Measurements from ENCODE around the gene EPGN. TPM values are rescaled to one million over a fixed set of nuclear protein-coding genes. Genes with fewer than 3 reads are reported as not detected.

The EPGN gene
- total and polyA plus RNA-seq, 5 donors from 2014 or later = 0.54 TPM; not detected in 4

- Mint-ChIP-seq H3K27ac (no peak overlapping the region), H3K27me3 (peaks cover 10% of the 10 kb centered on the region), H3K4me3 (no peak overlapping the region), H3K9me3 (peaks cover 0 to 24% (median 9%) of the 10 kb centered on the region in 7 donors), H3K4me1 (no peaks in the 10 kb centered on the region), H3K36me3 (no peaks in the 10 kb centered on the region)
- Histone ChIP-seq H3K4me1 (ENCODE audit: control insufficient read depth, insufficient read depth, low read length, poor library complexity, severe bottlenecking) (no peaks in the 10 kb centered on the region), H3K9me3 (ENCODE audit: control insufficient read depth in 2 of 2, low read length in 2 of 2) (peaks cover 6 to 12% of the 10 kb centered on the region in 2 experiments), H3K27me3 (ENCODE audit: control insufficient read depth, insufficient read depth, low read length) (no peaks in the 10 kb centered on the region), H3K27ac (ENCODE audit: insufficient read depth, low read length, poor library complexity, severe bottlenecking) (no peak overlapping the region), H3K4me3 (ENCODE audit: low read depth, low read length) (no peak overlapping the region), H3K36me3 (ENCODE audit: control insufficient read depth, insufficient read depth, low read length) (no peaks in the 10 kb centered on the region)
- DNase-seq = no peak
- no peak for ATAC-seq (ENCODE audit: low read depth in 2 of 2)
Measured at GRCh38 chr4:74344031-74344430, 35.8 kb downstream of the EPGN start.

- DNase-seq = no peak
- no peaks in the 10 kb centered on the region for H3K9me3 ChIP-seq (ENCODE audit: control insufficient read depth in 2 of 2, low read length in 2 of 2)
- H3K27me3 Mint-ChIP-seq = no peaks in the 10 kb centered on the region
- no peaks in the 10 kb centered on the region for H3K4me1 ChIP-seq (ENCODE audit: control insufficient read depth, insufficient read depth, low read length, poor library complexity, severe bottlenecking)
- no peak overlapping the region for H3K4me3 ChIP-seq (ENCODE audit: low read depth, low read length)
- no peaks in the 10 kb centered on the region for H3K36me3 Mint-ChIP-seq
- no peak for ATAC-seq (ENCODE audit: low read depth in 2 of 2)
- peaks cover 0 to 2% (median 0%) of the 10 kb centered on the region in 7 donors for H3K9me3 Mint-ChIP-seq
- no peak overlapping the region for H3K4me3 Mint-ChIP-seq
- no peak overlapping the region for H3K27ac ChIP-seq (ENCODE audit: insufficient read depth, low read length, poor library complexity, severe bottlenecking)
- no peaks in the 10 kb centered on the region for H3K36me3 ChIP-seq (ENCODE audit: control insufficient read depth, insufficient read depth, low read length)
- no peak overlapping the region for H3K27ac Mint-ChIP-seq
- no peaks in the 10 kb centered on the region for H3K27me3 ChIP-seq (ENCODE audit: control insufficient read depth, insufficient read depth, low read length)
- H3K4me1 Mint-ChIP-seq = no peaks in the 10 kb centered on the region
Measured at GRCh38 chr4:74353858-74354257, 45.6 kb downstream of the EPGN start.

GRCh38 chr4:74357965-74358364 is 49.7 kb downstream of the EPGN start:
- Histone ChIP-seq H3K27me3 (ENCODE audit: control insufficient read depth, insufficient read depth, low read length) (no peaks in the 10 kb centered on the region), H3K9me3 (ENCODE audit: control insufficient read depth in 2 of 2, low read length in 2 of 2) (no peaks in the 10 kb centered on the region), H3K36me3 (ENCODE audit: control insufficient read depth, insufficient read depth, low read length) (no peaks in the 10 kb centered on the region), H3K4me3 (ENCODE audit: low read depth, low read length) (no peak overlapping the region), H3K27ac (ENCODE audit: insufficient read depth, low read length, poor library complexity, severe bottlenecking) (no peak overlapping the region), H3K4me1 (ENCODE audit: control insufficient read depth, insufficient read depth, low read length, poor library complexity, severe bottlenecking) (no peaks in the 10 kb centered on the region)
- Mint-ChIP-seq H3K27me3 (peaks cover 4% of the 10 kb centered on the region), H3K27ac (no peak overlapping the region), H3K9me3 (peaks cover 0 to 3% (median 0%) of the 10 kb centered on the region in 7 donors), H3K4me3 (no peak overlapping the region), H3K4me1 (no peaks in the 10 kb centered on the region), H3K36me3 (no peaks in the 10 kb centered on the region)
- DNase-seq = no peak
- no peak for ATAC-seq (ENCODE audit: low read depth in 2 of 2)

- no peak overlapping the region for H3K4me3 Mint-ChIP-seq
- peaks cover 30% of the 10 kb centered on the region for H3K27me3 Mint-ChIP-seq
- Histone ChIP-seq H3K9me3 (ENCODE audit: control insufficient read depth in 2 of 2, low read length in 2 of 2) (no peaks in the 10 kb centered on the region), H3K4me1 (ENCODE audit: control insufficient read depth, insufficient read depth, low read length, poor library complexity, severe bottlenecking) (no peaks in the 10 kb centered on the region), H3K27me3 (ENCODE audit: control insufficient read depth, insufficient read depth, low read length) (peaks cover 14% of the 10 kb centered on the region), H3K4me3 (ENCODE audit: low read depth, low read length) (no peak overlapping the region), H3K27ac (ENCODE audit: insufficient read depth, low read length, poor library complexity, severe bottlenecking) (no peak overlapping the region), H3K36me3 (ENCODE audit: control insufficient read depth, insufficient read depth, low read length) (no peaks in the 10 kb centered on the region)
- H3K27ac Mint-ChIP-seq = no peak overlapping the region
- DNase-seq = no peak
- H3K4me1 Mint-ChIP-seq = peaks cover under 1 to 11% (median 8%) of the 10 kb centered on the region in 4 donors
- no peak for ATAC-seq (ENCODE audit: low read depth in 2 of 2)
- no peaks in the 10 kb centered on the region for H3K36me3 Mint-ChIP-seq
- H3K9me3 Mint-ChIP-seq = peaks cover 0 to 6% (median 0%) of the 10 kb centered on the region in 7 donors
Measured at GRCh38 chr4:74361671-74362070, 53.4 kb downstream of the EPGN start.

- Mint-ChIP-seq H3K9me3 (peaks cover 0 to 6% (median 0%) of the 10 kb centered on the region in 7 donors), H3K27ac (no peak overlapping the region), H3K4me1 (peaks cover 5 to 11% (median 8%) of the 10 kb centered on the region in 4 donors), H3K4me3 (no peak overlapping the region), H3K36me3 (no peaks in the 10 kb centered on the region), H3K27me3 (peaks cover 35% of the 10 kb centered on the region)
- Histone ChIP-seq H3K36me3 (ENCODE audit: control insufficient read depth, insufficient read depth, low read length) (no peaks in the 10 kb centered on the region), H3K27ac (ENCODE audit: insufficient read depth, low read length, poor library complexity, severe bottlenecking) (no peak overlapping the region), H3K4me3 (ENCODE audit: low read depth, low read length) (no peak overlapping the region), H3K27me3 (ENCODE audit: control insufficient read depth, insufficient read depth, low read length) (peaks cover 14% of the 10 kb centered on the region), H3K9me3 (ENCODE audit: control insufficient read depth in 2 of 2, low read length in 2 of 2) (no peaks in the 10 kb centered on the region), H3K4me1 (ENCODE audit: control insufficient read depth, insufficient read depth, low read length, poor library complexity, severe bottlenecking) (no peaks in the 10 kb centered on the region)
- ATAC-seq (ENCODE audit: low read depth in 2 of 2) = no peak
- DNase-seq = no peak
Measured at GRCh38 chr4:74362347-74362746, 54.1 kb downstream of the EPGN start.

- Mint-ChIP-seq H3K9me3 (peaks cover 0 to 6% (median 0%) of the 10 kb centered on the region in 7 donors), H3K27ac (no peak overlapping the region), H3K27me3 (peaks cover 39% of the 10 kb centered on the region), H3K4me3 (peak overlapping the region in 1 of 4 donors; percentile 52), H3K4me1 (peaks cover 5 to 11% (median 8%) of the 10 kb centered on the region in 4 donors), H3K36me3 (no peaks in the 10 kb centered on the region)
- Histone ChIP-seq H3K4me1 (ENCODE audit: control insufficient read depth, insufficient read depth, low read length, poor library complexity, severe bottlenecking) (no peaks in the 10 kb centered on the region), H3K27ac (ENCODE audit: insufficient read depth, low read length, poor library complexity, severe bottlenecking) (no peak overlapping the region), H3K27me3 (ENCODE audit: control insufficient read depth, insufficient read depth, low read length) (peaks cover 14% of the 10 kb centered on the region), H3K36me3 (ENCODE audit: control insufficient read depth, insufficient read depth, low read length) (no peaks in the 10 kb centered on the region), H3K9me3 (ENCODE audit: control insufficient read depth in 2 of 2, low read length in 2 of 2) (no peaks in the 10 kb centered on the region), H3K4me3 (ENCODE audit: low read depth, low read length) (no peak overlapping the region)
- DNase-seq = no peak
- ATAC-seq (ENCODE audit: low read depth in 2 of 2) = no peak
Measured at GRCh38 chr4:74364256-74364651, 56.0 kb downstream of the EPGN start.

GRCh38 chr4:74364652-74365491 is 56.6 kb downstream of the EPGN start, which contains the start of gene EREG:
Gene EREG, plus strand, starts transcription at chr4:74365145. Its CDS starts 164 bp downstream, at chr4:74365309.
- Histone ChIP-seq H3K27me3 (ENCODE audit: control insufficient read depth, insufficient read depth, low read length) (peaks cover 14% of the 10 kb centered on the region), H3K4me1 (ENCODE audit: control insufficient read depth, insufficient read depth, low read length, poor library complexity, severe bottlenecking) (no peaks in the 10 kb centered on the region), H3K9me3 (ENCODE audit: control insufficient read depth in 2 of 2, low read length in 2 of 2) (no peaks in the 10 kb centered on the region), H3K4me3 (ENCODE audit: low read depth, low read length) (no peak within 1 kb of the TSS), H3K36me3 (ENCODE audit: control insufficient read depth, insufficient read depth, low read length) (no peaks in the 10 kb centered on the region), H3K27ac (ENCODE audit: insufficient read depth, low read length, poor library complexity, severe bottlenecking) (no peak within 1 kb of the TSS)
- H3K9me3 Mint-ChIP-seq = peaks cover 0 to 6% (median 0%) of the 10 kb centered on the region in 7 donors
- peak within 1 kb of the TSS in 2 of 4 donors; percentile 52 to 66 for H3K4me3 Mint-ChIP-seq
- DNase-seq (peak in 2 of 3 donors; percentile 1 to 20), ATAC-seq (ENCODE audit: low read depth in 2 of 2) (peak; percentile 31 to 39)
- peaks cover 5 to 11% (median 8%) of the 10 kb centered on the region in 4 donors for H3K4me1 Mint-ChIP-seq
- peaks cover 39% of the 10 kb centered on the region for H3K27me3 Mint-ChIP-seq
- no peak within 1 kb of the TSS for H3K27ac Mint-ChIP-seq
- no peaks in the 10 kb centered on the region for H3K36me3 Mint-ChIP-seq
